ENCODE data around the gene AVPR2.

AVPR2 gene

DNA sequence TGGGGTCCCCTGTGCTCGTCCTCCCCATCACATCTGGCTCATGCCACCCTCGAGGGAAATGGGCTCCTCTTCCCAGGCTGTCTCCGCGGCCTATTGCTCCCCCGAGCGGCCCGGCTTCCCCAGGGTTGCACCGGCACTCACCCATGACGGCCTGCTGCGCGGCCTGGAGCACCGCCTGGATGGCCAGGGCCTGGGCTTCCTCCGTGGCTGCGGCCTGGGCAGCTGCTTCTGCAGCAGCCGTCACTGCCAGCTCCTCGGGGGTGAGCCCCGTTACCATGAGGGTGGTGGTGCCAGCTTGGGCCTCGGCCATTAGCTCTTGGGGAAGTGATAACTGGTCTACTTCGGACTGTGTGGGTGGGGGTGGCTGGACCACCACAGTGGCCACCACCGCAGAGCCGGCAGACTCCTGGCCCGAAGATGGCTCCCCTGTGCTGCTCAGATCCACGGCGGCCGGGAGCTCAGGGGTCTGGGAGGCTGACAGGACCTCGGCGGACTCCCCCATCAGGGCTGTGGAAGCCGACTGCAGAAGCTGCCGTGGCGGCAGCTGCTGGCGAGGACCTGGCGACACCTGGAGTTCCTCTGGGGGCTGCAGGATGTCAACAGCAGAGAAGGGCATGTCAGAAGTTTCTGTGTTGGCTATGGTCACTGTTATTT lies 48.0 kb downstream of the AVPR2 start:
- DNase-seq (ENCODE audit: low read depth), result no peak

DNA sequence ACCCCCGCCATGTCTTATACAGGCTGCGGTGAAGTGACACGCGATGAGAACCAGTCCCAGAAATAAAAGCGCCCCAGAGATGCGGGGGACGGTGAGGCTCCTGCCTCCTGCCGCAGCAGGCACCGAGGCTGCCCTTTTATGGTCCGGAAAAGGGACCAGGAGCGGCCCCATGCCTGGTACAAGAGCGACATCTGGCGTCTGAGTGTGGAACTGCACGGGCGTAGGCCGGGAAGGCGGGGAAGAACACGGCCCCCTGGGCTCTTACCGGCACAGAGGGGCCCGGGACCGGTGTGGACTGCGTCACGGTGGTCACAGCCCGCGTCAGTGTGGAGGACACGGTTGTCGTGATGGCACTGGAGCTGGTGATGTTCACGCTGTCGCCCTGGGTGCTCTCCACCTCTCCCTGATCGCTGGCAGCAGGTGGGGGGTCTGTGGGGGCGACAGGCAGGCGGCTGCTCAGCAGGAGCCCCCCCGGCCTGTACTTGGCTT lies 48.9 kb downstream of the AVPR2 start:
- peak; percentile 34 for DNase-seq (ENCODE audit: low read depth)

DNA sequence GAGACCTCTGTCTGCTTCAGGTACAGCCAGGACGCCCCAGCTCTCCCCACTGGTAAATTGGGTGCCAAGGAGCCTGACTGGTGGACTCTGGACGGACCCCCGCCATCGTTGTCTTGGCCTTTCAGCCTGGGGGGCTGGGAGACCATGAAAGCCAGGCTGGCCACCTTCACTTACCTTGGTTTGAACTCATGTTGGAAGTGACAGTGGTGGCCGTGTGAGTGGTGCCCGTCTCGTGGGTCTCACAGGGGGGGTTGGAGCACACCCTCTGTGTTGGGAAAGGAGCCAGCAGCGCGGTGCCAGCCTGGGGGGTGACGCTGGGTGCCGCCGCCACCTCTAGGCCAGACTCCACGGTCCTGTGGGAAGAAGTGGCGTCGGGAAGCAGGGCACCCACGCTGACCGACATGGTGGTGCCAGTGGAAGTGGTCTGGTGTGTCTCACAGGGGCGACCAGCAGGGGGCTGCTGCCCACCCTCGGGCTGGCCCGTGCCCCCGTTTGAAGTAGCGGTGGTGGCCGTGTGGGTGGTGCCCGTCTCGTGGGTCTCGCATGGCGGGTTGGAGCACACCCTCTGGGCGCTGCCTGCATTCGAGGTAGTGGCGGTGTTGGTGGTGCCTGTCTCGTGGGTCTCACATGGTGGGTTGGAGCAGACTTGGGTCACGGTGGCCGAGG lies 49.6 kb downstream of the AVPR2 start:
- DNase-seq (ENCODE audit: low read depth), result no peak

DNA sequence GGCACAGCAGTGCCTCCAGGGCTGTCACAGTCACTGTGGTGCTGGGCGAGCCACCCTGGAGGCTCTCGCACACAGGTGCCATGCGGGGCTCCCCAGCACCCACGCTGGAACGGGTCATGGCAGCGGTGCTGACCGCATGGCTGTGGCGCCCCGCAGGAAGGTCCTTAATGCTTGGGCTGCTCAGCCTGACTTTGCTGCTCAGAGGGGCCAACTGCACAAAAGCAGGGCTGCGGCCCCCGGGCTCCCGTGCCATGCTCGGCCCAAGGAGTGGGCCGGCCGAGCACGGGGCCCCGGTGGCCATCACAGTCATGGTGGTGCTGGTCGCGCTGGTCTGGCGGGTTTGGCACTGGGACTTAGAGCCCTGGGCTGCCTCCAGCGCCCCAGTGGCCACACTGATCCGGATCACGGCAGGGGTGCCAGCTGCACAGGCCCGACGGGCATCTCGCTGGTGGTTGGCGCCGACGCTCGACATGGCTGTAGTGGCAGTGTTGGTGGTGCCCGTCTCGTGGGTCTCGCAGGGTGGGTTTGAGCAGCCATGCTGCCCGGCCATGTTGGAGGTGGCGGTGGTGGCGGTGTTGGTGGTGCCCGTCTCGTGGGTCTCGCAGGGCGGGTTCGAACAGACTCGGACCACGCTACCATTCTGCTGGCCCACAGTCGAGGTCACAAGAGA lies 50.2 kb downstream of the AVPR2 start:
- DNase-seq (ENCODE audit: low read depth), result no peak

DNA sequence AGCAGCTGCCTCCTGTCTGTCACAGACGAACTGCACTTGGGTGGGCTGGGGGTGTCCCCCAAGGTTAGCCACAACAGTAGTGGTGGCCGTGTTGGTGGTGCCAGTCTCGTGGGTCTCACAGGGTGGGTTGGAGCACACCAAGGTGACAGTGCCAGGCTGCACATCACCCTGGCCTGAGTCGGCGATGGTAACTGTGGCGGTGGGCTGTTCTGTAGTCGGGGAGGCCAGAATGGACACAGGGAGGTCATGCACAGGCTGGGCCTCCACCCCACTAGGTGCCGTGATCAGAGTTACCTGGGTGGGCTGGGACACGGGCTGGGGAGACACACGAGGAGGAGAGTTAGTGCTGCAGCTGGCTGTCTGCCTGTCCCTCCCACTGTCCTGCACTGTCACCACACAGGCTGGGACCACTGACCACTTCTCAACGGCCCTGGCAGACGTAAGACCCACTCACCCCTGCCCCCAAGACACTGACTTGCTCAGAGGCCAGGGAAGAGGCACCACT lies 50.8 kb downstream of the AVPR2 start:
- DNase-seq (ENCODE audit: low read depth), result no peak

DNA sequence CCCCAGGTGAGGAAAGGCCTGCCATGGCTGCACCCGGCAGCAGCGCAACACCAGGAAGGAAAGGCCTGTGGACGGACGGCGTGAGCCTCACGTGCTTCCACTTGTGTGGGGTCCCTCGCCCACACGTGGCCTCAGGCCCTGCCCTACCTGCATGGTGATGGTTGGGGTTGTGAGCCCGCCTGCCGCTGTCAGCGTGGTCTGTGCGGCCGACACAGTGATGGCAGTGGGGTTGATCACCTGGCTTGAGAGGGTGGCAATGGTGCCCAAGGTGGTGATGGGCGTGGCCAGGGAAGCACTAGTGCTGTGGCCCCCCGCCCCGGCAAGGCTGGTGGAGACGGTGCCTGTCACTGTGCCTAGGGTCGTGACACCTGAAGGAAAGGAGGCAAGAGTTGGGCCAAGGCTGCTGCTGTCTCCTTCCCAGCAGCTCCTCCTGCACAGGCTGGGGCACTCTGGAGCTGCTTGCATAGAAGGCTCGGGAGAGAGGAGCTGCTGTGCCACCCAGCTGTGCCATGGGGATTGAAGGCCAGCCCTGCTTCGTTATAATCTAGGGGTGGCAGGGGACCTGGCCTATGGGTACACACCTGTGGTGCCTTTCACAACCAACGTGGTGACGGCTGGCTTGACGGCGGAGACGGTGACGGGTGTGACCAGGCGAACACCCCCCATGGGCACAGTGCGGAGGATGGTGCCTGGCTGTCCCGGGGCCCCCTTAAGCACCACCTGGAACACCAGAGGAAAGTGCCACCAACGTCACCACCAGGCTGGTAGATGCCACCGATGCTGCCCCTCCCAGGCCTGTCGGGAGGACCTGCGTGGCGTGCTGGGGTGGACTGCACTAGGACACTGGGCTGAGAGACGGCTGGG lies 51.8 kb downstream of the AVPR2 start:
- no peak for DNase-seq (ENCODE audit: low read depth)

Data from iris pigment epithelial cell (primary cell).